CD4-positive, alpha-beta T cell treated with Interleukin-6 for 4 hours (primary cell): ENCODE results near the gene HTR3D.

Experiments used
- DNase-seq: peaks from one replicate; pipeline ENCODE4 v3.0.0-alpha.2; 2020; ENCODE audit warnings: mixed read lengths

The HTR3D gene

GRCh38 chr3:184073621-184074020, 42.1 kb downstream of the HTR3D start:
- no peak for DNase-seq

GRCh38 chr3:184075901-184076300, 44.4 kb downstream of the HTR3D start:
- no peak for DNase-seq

- no peak for DNase-seq
These were observed 46.3 kb downstream of the HTR3D start for GRCh38 chr3:184077881-184078280.

- no peak for DNase-seq
These were observed 47.3 kb downstream of the HTR3D start for GRCh38 chr3:184078851-184079250.

- DNase-seq = no peak
These were observed 49.7 kb downstream of the HTR3D start for GRCh38 chr3:184081116-184081830.

GRCh38 chr3:184082034-184082433, 50.5 kb downstream of the HTR3D start:
- DNase-seq = no peak

GRCh38 chr3:184082465-184082864, 50.9 kb downstream of the HTR3D start:
- no peak for DNase-seq

- no peak for DNase-seq
These were observed 53.9 kb downstream of the HTR3D start for GRCh38 chr3:184085389-184085852.
